Parietal lobe (tissue), 1 donor: ENCODE measurements around the gene ZNF483. TPM values are rescaled to one million over a fixed set of nuclear protein-coding genes. Genes with fewer than 3 reads are reported as not detected.

ENCODE experiments used
- total RNA-seq: library from RNA; depleted of rRNA; stranded (reverse); fragments of >200 nt; gene quantifications from one replicate; pipeline ENCODE4 v1.2.3, GENCODE V29; 2014

The ZNF483 gene
- total RNA-seq: 45.7 TPM

DNA sequence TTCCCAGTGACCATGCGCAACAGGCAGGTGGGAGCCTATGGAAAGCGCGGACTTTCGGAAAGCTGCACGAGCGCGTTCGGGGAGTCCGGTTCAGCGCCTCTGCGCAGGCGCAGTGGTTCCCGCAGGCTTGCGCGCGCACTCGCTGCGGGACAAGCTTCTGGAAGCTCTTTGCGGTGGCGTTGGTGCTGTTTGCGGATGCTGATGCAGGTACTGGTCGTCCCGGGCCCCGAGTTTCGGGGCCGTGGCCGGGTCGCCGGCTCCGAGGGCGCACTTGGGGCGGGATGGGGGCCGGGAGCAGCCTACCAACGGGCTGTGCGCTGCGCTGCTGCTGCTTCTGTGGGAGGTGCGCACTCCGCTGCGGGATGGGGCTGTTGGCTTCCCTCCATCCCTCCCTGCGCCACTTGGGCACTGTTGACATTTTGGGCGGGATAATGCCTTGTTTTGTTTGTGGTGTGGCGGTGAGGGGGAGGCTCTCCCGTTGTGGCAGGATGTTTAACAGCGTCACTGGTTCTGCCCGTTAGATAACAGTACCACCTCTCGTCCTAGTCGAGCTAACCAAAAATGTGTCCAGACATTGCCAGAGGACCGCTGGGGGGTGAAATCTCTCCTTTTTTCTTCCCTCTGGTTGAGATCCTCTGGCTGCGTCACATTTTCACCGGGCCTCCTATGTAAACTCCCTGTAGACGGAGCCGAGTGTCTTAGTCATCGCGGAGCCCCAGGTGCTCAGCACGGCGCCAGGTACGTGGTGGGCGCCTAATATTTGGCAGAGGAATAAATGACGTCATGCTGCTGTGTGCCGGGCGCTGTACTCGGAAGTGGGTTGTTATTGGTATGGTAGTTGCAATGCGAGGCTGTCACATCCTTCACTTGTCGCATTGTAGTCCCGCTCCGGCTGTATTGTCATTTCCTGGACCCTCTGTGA is at the start of gene ZNF483:
Gene ZNF483, plus strand, starts transcription at position 124 of the 922 bp plus-strand sequence. CDS start 2,217 bp downstream, outside the sequence.

DNA sequence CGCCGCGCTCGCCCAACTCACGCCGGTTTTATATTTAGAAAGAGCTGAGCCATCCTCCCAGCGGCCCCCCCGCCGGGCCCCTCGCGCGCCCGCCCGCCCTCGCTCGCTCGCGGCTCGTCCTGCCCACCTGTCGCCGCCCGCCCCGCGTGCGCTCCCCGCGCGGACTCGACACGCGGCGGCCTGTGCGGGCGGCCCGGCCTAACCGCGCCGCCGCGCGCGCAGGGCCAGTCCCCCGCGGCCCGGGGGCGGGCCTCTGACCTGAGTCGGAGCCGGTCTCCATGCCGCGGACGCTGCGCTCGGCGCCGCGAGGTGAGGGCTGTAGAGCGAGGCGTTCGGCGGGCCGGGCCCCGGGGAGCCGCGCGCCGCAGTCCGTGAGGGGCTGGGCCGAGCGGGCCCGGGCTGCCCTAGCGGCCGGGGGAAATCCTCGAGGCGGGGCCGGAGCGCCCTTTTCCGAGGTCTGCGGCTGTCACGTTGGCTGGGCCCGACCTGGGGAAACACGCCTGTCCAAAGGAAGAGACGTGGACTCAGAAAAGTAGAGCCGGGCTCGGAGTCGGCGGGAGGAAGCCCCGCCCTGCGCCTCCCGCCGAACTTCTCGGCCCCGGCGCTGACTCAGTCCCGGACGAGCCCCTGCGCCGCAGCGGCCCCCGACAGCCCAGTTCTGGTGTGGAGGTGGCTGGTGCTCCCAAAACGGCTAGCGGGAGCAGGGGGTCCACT is 41.0 kb upstream of the ZNF483 start, which contains the start of gene ECPAS:
Gene ECPAS, minus strand, starts transcription at position 526 of the 714 bp plus-strand sequence. CDS start 11,465 bp downstream, outside the sequence.

GRCh38 chr9:111599092-111599954 is 74.3 kb downstream of the ZNF483 start, which contains the start of gene PTGR1:
PTGR1 (minus strand) TSS chr9:111599647; CDS start chr9:111597422, 2,225 bp downstream.

Other genes with a start within 250 kb of the ZNF483 start
- 0.63 TPM for gene OR2K2, start 195.0 kb upstream of the ZNF483 start, total RNA-seq
- 122 TPM for gene ECPAS, start 40.8 kb upstream of the ZNF483 start, total RNA-seq
- gene PTGR1, start 74.5 kb downstream of the ZNF483 start, total RNA-seq: 7.5 TPM
- gene DNAJC25, start 106.2 kb downstream of the ZNF483 start, total RNA-seq: 5.3 TPM
- 24.1 TPM for gene GNG10, start 136.4 kb downstream of the ZNF483 start, total RNA-seq